GM18519 (cell line): ENCODE results near the gene AXIN1.
"Not testable (repeated sequence)": the region's sequence is repeated elsewhere in the genome, so short reads cannot be mapped to it uniquely, and the experiment has no call there.

ENCODE experiments used
- ATAC-seq: cut with Tn5 transposase; IDR thresholded peaks from one replicate; pipeline ENCODE4 v1.9.1; 2021; ENCODE audit warnings: mild to moderate bottlenecking, moderate library complexity; ENCODE audit not compliant: unreplicated experiment, low FRiP score

The AXIN1 gene

GRCh38 chr16:334861-335632 lies 17.5 kb downstream of the AXIN1 start:
- not testable (repeated sequence) for ATAC-seq

- ATAC-seq: not testable (repeated sequence)
Observed at GRCh38 chr16:334164-334832, 18.2 kb downstream of the AXIN1 start.

DNA sequence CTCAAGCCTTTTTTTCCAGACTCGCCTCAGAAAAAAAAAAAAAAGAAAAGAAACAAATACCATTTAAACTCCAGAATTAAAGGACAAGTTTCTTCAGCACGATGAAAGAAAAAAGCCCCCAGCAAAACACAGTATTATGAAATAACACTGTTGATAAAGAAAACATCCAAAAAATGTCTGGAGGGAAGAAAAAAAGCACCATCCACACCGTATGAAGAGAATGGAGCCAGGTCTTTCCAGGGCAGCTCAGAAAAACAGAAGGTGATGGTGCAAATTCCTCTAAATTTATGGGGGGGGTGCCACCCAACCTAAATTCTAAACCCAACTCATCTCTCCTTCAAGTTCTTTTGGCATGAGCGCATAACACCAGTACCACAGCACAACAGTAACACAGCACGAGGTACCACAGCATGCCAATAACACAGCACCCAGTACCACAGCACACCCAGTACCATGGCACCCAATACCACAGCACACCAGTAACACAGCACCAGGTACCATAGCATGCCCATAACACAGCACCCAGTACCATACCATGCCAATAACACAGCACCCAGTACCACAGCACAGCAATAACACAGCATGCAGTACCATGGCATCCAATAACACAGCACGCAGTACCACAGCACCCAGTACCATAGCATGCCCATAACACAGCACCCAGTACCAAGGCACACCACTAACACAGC lies 19.0 kb downstream of the AXIN1 start:
- ATAC-seq: no peak

- not testable (repeated sequence) for ATAC-seq
Observed at GRCh38 chr16:331181-331814, 21.2 kb downstream of the AXIN1 start.

DNA sequence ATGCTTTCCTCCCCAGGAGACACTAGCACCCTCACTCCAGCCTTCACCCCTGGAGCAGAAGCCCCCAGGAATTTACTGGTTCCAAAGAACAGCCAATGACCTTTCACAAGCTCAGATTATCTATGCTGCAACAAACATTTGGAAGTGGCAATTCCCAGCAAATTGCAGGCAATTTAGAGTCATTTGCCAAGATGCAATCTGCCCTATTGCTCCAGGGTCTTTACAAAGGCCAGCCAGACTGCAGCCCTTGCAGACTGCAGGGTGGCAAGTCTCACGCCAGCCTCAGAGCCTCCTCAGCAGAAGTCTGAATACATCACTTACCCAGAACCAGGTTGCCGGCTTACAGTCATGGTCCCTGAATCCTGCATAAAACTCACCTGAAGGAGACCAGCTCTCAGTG lies 21.8 kb downstream of the AXIN1 start:
- no peak for ATAC-seq

- ATAC-seq: no peak
Observed at GRCh38 chr16:325375-326145, 27.0 kb downstream of the AXIN1 start.

- no peak for ATAC-seq
Observed at GRCh38 chr16:324451-325334, 27.8 kb downstream of the AXIN1 start.

- no peak for ATAC-seq
Observed at GRCh38 chr16:324201-324450, 28.4 kb downstream of the AXIN1 start.

GRCh38 chr16:322476-323143 lies 29.9 kb downstream of the AXIN1 start:
- no peak for ATAC-seq

DNA sequence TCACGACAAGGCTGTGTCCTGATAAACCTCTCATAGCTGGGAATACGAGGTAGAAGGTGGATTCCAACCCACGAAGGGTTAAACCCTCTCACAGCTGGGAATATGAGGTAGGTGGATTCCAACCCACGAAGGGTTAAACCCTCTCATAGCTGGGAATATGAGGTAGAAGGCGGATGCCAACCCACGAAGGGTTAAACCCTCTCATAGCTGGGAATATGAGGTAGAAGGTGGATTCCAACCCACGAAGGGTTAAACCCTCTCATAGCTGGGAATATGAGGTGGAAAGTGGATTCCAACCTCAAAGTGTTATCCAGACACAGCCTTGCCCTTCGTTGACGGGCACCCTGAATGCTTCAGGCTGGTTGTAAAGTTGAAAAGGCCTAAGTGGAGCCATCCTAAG lies 31.0 kb downstream of the AXIN1 start:
- no peak for ATAC-seq

GRCh38 chr16:320206-320605 lies 32.3 kb downstream of the AXIN1 start:
- no peak for ATAC-seq

GRCh38 chr16:318628-319027 lies 33.9 kb downstream of the AXIN1 start:
- no peak for ATAC-seq

DNA sequence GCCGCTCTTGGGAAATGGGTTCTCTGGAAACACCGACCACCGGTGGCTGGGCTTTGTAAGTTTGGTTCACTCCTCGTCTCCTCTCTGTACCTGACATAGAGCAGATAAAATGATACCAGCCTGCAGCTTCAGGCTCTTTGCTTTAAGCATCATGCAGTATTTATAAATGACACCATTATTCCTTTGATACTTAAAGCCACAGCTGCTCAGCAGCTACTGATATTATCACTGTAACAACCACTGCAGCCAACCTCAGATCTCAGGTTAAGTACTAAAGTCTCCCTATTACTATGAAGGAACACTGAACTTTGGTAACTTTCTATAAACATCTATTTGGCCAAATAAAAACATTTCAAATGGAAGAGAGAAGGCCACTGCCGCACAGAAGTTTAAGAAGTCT lies 34.9 kb downstream of the AXIN1 start:
- no peak for ATAC-seq

DNA sequence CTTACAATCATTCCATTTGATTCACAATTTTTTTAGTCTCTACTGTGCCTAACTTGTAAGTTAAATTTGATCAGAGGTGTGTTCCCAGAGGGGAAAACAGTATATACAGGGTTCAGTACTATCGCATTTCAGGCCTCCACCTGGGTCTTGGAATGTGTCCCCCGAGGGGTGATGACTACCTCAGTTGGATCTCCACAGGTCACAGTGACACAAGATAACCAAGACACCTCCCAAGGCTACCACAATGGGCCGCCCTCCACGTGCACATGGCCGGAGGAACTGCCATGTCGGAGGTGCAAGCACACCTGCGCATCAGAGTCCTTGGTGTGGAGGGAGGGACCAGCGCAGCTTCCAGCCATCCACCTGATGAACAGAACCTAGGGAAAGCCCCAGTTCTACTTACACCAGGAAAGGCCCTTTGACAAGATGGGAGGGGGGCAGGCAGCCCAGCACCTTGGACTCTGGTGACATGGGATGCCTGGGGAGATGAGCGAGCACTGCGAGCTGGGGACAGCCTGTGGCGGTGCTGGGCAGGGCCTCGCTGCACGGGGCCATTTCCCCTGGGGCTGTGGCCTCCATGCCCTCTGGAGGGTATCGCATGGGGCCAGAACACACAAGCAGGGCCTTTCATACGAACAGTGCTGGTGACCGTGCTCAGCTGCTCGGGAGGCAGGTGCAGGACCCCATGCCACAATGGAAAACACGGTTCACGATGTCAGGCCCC lies 35.6 kb downstream of the AXIN1 start:
- no peak for ATAC-seq

DNA sequence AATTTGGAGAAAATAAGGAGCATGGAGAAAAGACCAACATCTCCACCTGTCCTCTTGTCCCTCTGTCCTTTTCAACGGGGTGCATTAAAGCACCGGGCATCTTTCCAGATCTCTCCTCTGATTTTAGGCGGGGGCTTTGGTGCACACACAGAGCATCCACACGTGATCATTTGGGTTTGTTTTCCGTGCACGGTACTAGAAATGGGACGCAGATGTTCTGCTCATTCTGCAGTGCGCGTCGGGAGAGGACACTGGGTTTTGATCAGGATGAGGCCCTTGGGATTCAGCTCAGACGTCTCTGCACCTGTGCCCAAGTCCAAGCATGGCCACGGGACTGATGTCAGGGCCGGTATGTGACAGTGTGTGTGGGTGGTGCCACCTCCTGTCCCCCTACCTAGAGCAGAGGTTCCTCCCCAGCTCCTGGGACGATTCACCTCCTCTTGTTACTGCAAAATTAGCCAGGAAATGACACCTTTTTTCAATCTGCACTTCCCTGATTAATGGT lies 37.7 kb downstream of the AXIN1 start:
- no peak for ATAC-seq

- no peak for ATAC-seq
Observed at GRCh38 chr16:314351-314750, 38.2 kb downstream of the AXIN1 start.

DNA sequence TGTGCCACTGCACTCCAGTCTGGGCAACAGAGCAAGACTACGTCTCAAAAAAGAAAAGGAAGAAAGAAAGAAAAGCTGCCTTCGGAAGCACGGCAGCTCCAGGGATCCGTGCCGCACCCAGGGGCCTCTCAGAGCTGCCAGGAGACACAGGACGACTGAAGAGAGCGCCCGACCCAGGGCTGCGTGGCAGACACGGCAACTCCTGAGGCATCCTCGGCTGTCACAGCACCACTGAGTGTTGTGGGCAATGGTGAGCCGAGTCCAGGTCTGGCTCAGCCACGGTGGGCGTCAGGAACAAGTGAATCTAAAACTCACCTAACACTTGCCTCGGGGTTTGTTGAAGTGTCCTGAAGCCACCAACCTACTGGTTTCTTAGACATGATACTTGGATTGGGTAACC lies 40.8 kb downstream of the AXIN1 start:
- ATAC-seq: no peak

GRCh38 chr16:309476-309875 lies 43.0 kb downstream of the AXIN1 start:
- no peak for ATAC-seq
